ENCODE measurements around the gene EZH2. TPM values are rescaled to one million over a fixed set of nuclear protein-coding genes. Genes with fewer than 3 reads are reported as not detected.

Gene EZH2
- total RNA-seq, 2 donors from 2014 or later: 0.26 to 0.98 TPM

DNA sequence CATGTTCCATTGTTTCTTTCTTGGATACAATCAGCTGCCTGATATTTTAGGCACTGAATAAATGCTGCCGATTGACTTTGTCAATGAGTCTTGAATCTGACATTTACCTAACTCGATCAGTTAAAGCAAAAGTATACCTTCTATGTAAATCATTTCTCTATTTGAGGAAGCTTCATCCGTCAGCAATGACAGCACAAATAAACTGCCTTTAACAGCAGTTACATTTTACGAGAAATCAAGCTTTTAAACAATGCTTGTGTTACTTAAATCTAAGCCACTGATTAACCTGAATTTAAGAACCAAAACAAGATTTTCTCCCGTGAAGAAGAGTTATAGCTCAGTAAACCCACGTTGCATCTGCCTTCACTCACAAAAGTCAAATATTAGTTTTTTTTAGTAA lies 114.1 kb downstream of the EZH2 start:
- H3K27me3 ChIP-seq: no peaks in the 10 kb centered on the region
- H3K4me3 ChIP-seq: no peak overlapping the region
- no peak for DNase-seq (ENCODE audit: low spot score)
- H3K4me1 ChIP-seq: no peaks in the 10 kb centered on the region
- no peaks in the 10 kb centered on the region for H3K9me3 ChIP-seq
- peaks cover 76% of the 10 kb centered on the region for H3K36me3 ChIP-seq
- no peak overlapping the region for H3K27ac ChIP-seq
- TF ChIP-seq, protein P1, sequence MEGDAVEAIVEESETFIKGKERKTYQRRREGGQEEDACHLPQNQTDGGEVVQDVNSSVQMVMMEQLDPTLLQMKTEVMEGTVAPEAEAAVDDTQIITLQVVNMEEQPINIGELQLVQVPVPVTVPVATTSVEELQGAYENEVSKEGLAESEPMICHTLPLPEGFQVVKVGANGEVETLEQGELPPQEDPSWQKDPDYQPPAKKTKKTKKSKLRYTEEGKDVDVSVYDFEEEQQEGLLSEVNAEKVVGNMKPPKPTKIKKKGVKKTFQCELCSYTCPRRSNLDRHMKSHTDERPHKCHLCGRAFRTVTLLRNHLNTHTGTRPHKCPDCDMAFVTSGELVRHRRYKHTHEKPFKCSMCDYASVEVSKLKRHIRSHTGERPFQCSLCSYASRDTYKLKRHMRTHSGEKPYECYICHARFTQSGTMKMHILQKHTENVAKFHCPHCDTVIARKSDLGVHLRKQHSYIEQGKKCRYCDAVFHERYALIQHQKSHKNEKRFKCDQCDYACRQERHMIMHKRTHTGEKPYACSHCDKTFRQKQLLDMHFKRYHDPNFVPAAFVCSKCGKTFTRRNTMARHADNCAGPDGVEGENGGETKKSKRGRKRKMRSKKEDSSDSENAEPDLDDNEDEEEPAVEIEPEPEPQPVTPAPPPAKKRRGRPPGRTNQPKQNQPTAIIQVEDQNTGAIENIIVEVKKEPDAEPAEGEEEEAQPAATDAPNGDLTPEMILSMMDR (IDR thresholded peaks at IDR 0.05): no peak

DNA sequence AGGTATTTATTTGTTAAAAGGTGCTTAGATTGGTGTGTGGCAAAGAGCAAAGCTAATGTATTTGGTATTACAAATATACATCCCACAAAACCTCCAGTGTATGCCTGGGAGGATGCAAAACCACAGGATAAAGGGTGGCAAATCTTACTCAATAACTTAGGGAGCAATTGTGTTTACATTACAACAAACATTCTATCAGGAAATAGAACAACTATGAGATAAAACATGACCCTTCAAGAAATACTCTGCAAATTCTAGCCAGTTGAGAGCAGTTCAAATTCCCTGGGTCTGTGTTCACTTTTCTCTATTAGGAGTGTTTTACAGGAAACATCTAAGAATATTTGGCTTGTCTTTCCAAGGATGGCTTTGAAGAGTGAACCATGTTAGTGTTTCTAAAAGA lies 120.5 kb downstream of the EZH2 start:
- H3K36me3 ChIP-seq: peaks cover 40% of the 10 kb centered on the region
- no peaks in the 10 kb centered on the region for H3K9me3 ChIP-seq
- no peak overlapping the region for H3K27ac ChIP-seq
- no peak overlapping the region for H3K4me3 ChIP-seq
- no peak for DNase-seq (ENCODE audit: low spot score)
- H3K27me3 ChIP-seq: no peaks in the 10 kb centered on the region
- TF ChIP-seq, protein P1 (IDR thresholded peaks at IDR 0.05): no peak
- no peaks in the 10 kb centered on the region for H3K4me1 ChIP-seq

DNA sequence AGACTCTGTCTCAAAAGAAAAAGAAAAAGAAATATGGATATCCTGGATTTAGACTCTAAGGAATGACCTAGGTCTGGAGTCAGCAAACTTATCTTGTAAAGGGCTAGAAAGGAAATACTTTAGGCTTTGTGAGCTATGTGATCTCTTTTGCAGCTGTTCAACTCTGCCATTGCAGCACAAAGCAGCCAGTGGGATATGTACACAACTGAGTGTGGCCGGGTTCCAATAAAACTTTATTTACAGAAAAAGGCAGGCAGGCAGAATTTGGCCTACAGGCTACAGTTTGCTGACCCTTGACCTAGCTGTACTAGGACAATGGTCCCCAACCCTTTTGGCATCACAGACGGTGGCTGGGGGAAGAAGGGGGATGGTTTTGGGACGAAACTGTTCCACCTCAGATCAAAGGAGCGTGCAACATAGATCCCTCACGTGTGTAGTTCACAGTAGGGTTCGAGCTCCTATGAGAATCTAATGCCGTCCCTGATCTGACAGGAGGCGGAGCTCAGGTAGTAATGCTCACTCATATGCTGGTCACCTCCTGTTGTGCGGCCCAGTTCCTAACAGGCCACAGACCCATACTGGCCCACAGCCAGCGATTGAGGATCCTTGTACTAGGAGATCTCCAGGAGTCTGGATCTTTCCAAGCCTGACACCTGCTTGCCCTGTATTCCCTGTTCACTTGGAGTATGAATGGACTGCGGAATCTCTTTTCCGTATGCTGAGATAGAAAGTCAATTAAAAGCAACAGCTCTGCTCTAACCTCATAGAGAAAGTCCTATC lies 122.4 kb downstream of the EZH2 start:
- Histone ChIP-seq H3K27me3 (no peaks in the 10 kb centered on the region), H3K36me3 (peaks cover 28% of the 10 kb centered on the region), H3K27ac (no peak overlapping the region), H3K9me3 (no peaks in the 10 kb centered on the region), H3K4me1 (no peaks in the 10 kb centered on the region), H3K4me3 (no peak overlapping the region)
- no peak for DNase-seq (ENCODE audit: low spot score)
- TF ChIP-seq, protein P1 (IDR thresholded peaks at IDR 0.05): no peak

Other genes starting within 250 kb of the EZH2 start
- 10 to 100 TPM; 40.2 to 46.7 TPM for gene CUL1, start 185.4 kb downstream of the EZH2 start, total RNA-seq
- gene PDIA4, start 144.2 kb upstream of the EZH2 start, total RNA-seq: 10 to 100 TPM; 32.3 to 48.9 TPM
- 1 to 10 TPM; 3.1 to 3.7 TPM for gene ZNF786, start 206.4 kb upstream of the EZH2 start, total RNA-seq
- gene ZNF425, start 242.0 kb upstream of the EZH2 start, total RNA-seq: 1 to 10 TPM in 1 of 2 donors, under 1 TPM in 1; 0.89 to 1.3 TPM